Fibroblast of lung (primary cell): ENCODE data around the gene ZNF296. TPM values are rescaled to one million over a fixed set of nuclear protein-coding genes. Genes with fewer than 3 reads are reported as not detected.

Experiments
- DNase-seq, 2 donors: peaks; one replicate each; pipeline versions ENCODE4 v3.0.0 to v3.0.0-alpha.2; 2010; ENCODE audit warnings: low read depth in 2 of 2
- H2AFZ ChIP-seq: 2 replicates; pipeline ENCODE4 v1.5.1; 2012; ENCODE audit warnings: low read length, control low read depth, inconsistent platforms
- H3K27ac ChIP-seq: 2 replicates; pipeline ENCODE4 v1.5.1; 2011; ENCODE audit warnings: low read length, control low read depth; ENCODE audit not compliant: insufficient read depth
- H3K27me3 ChIP-seq: 2 replicates; pipeline ENCODE4 v1.5.1; 2011; ENCODE audit warnings: mild to moderate bottlenecking, low read length; ENCODE audit not compliant: control insufficient read depth, insufficient read depth
- H3K36me3 ChIP-seq: 2 replicates; pipeline ENCODE4 v1.5.1; 2011; ENCODE audit warnings: low read length; ENCODE audit not compliant: control insufficient read depth, insufficient read depth
- H3K4me1 ChIP-seq: 2 replicates; pipeline ENCODE4 v1.5.1; 2011; ENCODE audit warnings: low read length; ENCODE audit not compliant: control insufficient read depth, insufficient read depth; ENCODE audit errors: extremely low read depth
- H3K4me2 ChIP-seq: 2 replicates; pipeline ENCODE4 v1.5.1; 2011; ENCODE audit warnings: low read length, control low read depth; ENCODE audit not compliant: insufficient read depth; ENCODE audit errors: extremely low read depth
- H3K4me3 ChIP-seq, 4 experiments: fragments of 200-600 bp in 1 of 4; sonication (generic) in 1 of 4; replicated peaks in 1 of 4; 2 replicates each; pipeline ENCODE4 v1.5.1; 2011 to 2016; ENCODE audit warnings: low read length in 4 of 4, low read depth in 3 of 4, mild to moderate bottlenecking in 3 of 4, control low read depth in 2 of 4, inconsistent platforms in 1 of 4, mixed read lengths in 1 of 4; ENCODE audit not compliant: insufficient read depth in 1 of 4; ENCODE audit errors: control extremely low read depth in 1 of 4
- H3K79me2 ChIP-seq: 2 replicates; pipeline ENCODE4 v1.5.1; 2012; ENCODE audit warnings: mild to moderate bottlenecking, low read length, inconsistent platforms; ENCODE audit not compliant: control insufficient read depth, insufficient read depth
- H3K9ac ChIP-seq: 2 replicates; pipeline ENCODE4 v1.5.1; 2011; ENCODE audit warnings: mild to moderate bottlenecking, low read length, control low read depth; ENCODE audit not compliant: insufficient read depth
- H3K9me3 ChIP-seq: 2 replicates; pipeline ENCODE4 v1.5.1; 2012; ENCODE audit warnings: low read depth, low read length; ENCODE audit not compliant: control insufficient read depth, insufficient read depth
- H4K20me1 ChIP-seq: 2 replicates; pipeline ENCODE4 v1.5.1; 2011; ENCODE audit warnings: low read length; ENCODE audit not compliant: control insufficient read depth, insufficient read depth; ENCODE audit errors: extremely low read depth
- CTCF ChIP-seq, 2 donors: IDR thresholded peaks in 1 of 2; conservative IDR thresholded peaks in 1 of 2; 1 replicate in 1 of 2; 2 replicates in 1 of 2; pipeline ENCODE4 v1.5.1; 2011 to 2012; ENCODE audit warnings: low read length in 2 of 2, control low read depth in 1 of 2, inconsistent platforms in 1 of 2, low read depth in 1 of 2, mild to moderate bottlenecking in 1 of 2
- EZH2 ChIP-seq: IDR thresholded peaks from 2 replicates; pipeline ENCODE4 v1.5.1; 2012; ENCODE audit warnings: low read length, control low read depth, mild to moderate bottlenecking; ENCODE audit errors: missing control alignments
- polyA plus RNA-seq, 2 donors: library from polyadenylated mRNA; depleted of rRNA in 1 of 2; stranded (reverse) in 1 of 2; unstranded in 1 of 2; fragments of >200 nt; gene quantifications; 2 replicates each; pipeline ENCODE4 v1.2.1, GENCODE V29; 2011 to 2012; ENCODE audit warnings: missing spikeins in 1 of 2
- total RNA-seq: library from RNA; depleted of rRNA; stranded (reverse); fragments of >200 nt; gene quantifications from 2 replicates; pipeline ENCODE4 v1.2.1, GENCODE V29; 2014

The ZNF296 gene
- total and polyA plus RNA-seq, 2 donors (not counting 1 experiment from before 2014, with no cell fraction given), result 0.03 TPM; not detected in 1

GRCh38 chr19:45061965-45062364 is 14.3 kb downstream of the ZNF296 start:
- Histone ChIP-seq H2AFZ (no peak overlapping the region), H3K4me3 (no peak overlapping the region), H4K20me1 (no peaks in the 10 kb centered on the region), H3K36me3 (peaks cover 51% of the 10 kb centered on the region), H3K27ac (no peak overlapping the region), H3K9me3 (no peaks in the 10 kb centered on the region), H3K79me2 (no peaks in the 10 kb centered on the region), H3K4me2 (no peak overlapping the region), H3K4me1 (no peaks in the 10 kb centered on the region), H3K9ac (no peak overlapping the region), H3K27me3 (no peaks in the 10 kb centered on the region)
- no peak for DNase-seq
- no peak for TF ChIP-seq EZH2
- TF ChIP-seq CTCF (conservative IDR thresholded peaks at IDR 0.05 in 1 of 2, IDR thresholded peaks at IDR 0.05 in 1 of 2; ENCODE audit: low read depth in 1 of 2, low read length in 2 of 2), result no peak

GRCh38 chr19:45059258-45059965 is 16.9 kb downstream of the ZNF296 start:
- DNase-seq, result peak; percentile 62 to 78
- H3K4me1 ChIP-seq, result no peaks in the 10 kb centered on the region
- H3K4me3 ChIP-seq, result no peak overlapping the region
- H3K9me3 ChIP-seq, result no peaks in the 10 kb centered on the region
- H3K79me2 ChIP-seq, result no peaks in the 10 kb centered on the region
- no peak for TF ChIP-seq EZH2
- peak; percentile 81 to 90 for TF ChIP-seq CTCF (conservative IDR thresholded peaks at IDR 0.05 in 1 of 2, IDR thresholded peaks at IDR 0.05 in 1 of 2; ENCODE audit: low read depth in 1 of 2, low read length in 2 of 2)
- no peak overlapping the region for H3K4me2 ChIP-seq
- H3K27me3 ChIP-seq, result no peaks in the 10 kb centered on the region
- H3K9ac ChIP-seq, result no peak overlapping the region
- H2AFZ ChIP-seq, result no peak overlapping the region
- no peak overlapping the region for H3K27ac ChIP-seq
- peaks cover 51% of the 10 kb centered on the region for H3K36me3 ChIP-seq
- no peaks in the 10 kb centered on the region for H4K20me1 ChIP-seq

GRCh38 chr19:45058622-45059159 is 17.6 kb downstream of the ZNF296 start:
- H3K79me2 ChIP-seq, result no peaks in the 10 kb centered on the region
- H3K4me3 ChIP-seq, result no peak overlapping the region
- no peak overlapping the region for H3K27ac ChIP-seq
- TF ChIP-seq EZH2 (no peak), CTCF (conservative IDR thresholded peaks at IDR 0.05 in 1 of 2, IDR thresholded peaks at IDR 0.05 in 1 of 2; ENCODE audit: low read depth in 1 of 2, low read length in 2 of 2) (no peak)
- H3K36me3 ChIP-seq, result peaks cover 49% of the 10 kb centered on the region
- H4K20me1 ChIP-seq, result no peaks in the 10 kb centered on the region
- H3K4me1 ChIP-seq, result no peaks in the 10 kb centered on the region
- no peaks in the 10 kb centered on the region for H3K27me3 ChIP-seq
- H3K9ac ChIP-seq, result no peak overlapping the region
- no peaks in the 10 kb centered on the region for H3K9me3 ChIP-seq
- no peak overlapping the region for H2AFZ ChIP-seq
- no peak for DNase-seq
- H3K4me2 ChIP-seq, result no peak overlapping the region
